HEK293T (cell line): Measurements from ENCODE around the gene ADGRB2.

Source experiments
- CTCF ChIA-PET: fragments of 350-600 bp; formaldehyde crosslinking; extraction: SDS; loops from one replicate; lab custom pipeline; 2021; ENCODE audit warnings: antibody characterized with exemption, inconsistent platforms; lab: Yijun Ruan, JAX
- POLR2A ChIA-PET: fragments of 350-600 bp; formaldehyde crosslinking; extraction: SDS; loops from one replicate; lab custom pipeline; 2020; ENCODE audit warnings: antibody characterized with exemption, inconsistent platforms; lab: Yijun Ruan, JAX
- DNase-seq: peaks from one replicate; pipeline ENCODE4 v3.0.0; 2012; ENCODE audit warnings: mixed read lengths; ENCODE audit errors: extremely low spot score
- ARNT ChIP-seq: fragments of 450-650 bp; IDR thresholded peaks from 2 replicates; pipeline ENCODE4 v1.6.1; 2017; ENCODE audit warnings: mild to moderate bottlenecking
- BHLHE40 ChIP-seq: fragments of 450-650 bp; IDR thresholded peaks from 2 replicates; pipeline ENCODE4 v1.6.1; 2016; ENCODE audit warnings: mild to moderate bottlenecking, moderate library complexity, borderline replicate concordance
- CTBP1 ChIP-seq: fragments of 450-650 bp; IDR thresholded peaks from 2 replicates; pipeline ENCODE4 v1.6.1; 2016; ENCODE audit warnings: borderline replicate concordance
- ELF4 ChIP-seq: fragments of 450-650 bp; IDR thresholded peaks from 2 replicates; pipeline ENCODE4 v1.6.1; 2017; ENCODE audit warnings: antibody characterized with exemption
- FOXA1 ChIP-seq: fragments of 450-650 bp; IDR thresholded peaks from 2 replicates; pipeline ENCODE4 v1.6.1; 2016; ENCODE audit warnings: mild to moderate bottlenecking
- FOXK2 ChIP-seq: fragments of 450-650 bp; IDR thresholded peaks from 2 replicates; pipeline ENCODE4 v1.6.1; 2016; ENCODE audit warnings: mild to moderate bottlenecking
- FOXM1 ChIP-seq: fragments of 450-650 bp; IDR thresholded peaks from 2 replicates; pipeline ENCODE4 v1.6.1; 2017; ENCODE audit warnings: mild to moderate bottlenecking, borderline replicate concordance
- HDGF ChIP-seq: fragments of 450-650 bp; IDR thresholded peaks from 2 replicates; pipeline ENCODE4 v1.6.1; 2017; ENCODE audit warnings: antibody characterized with exemption, borderline replicate concordance
- L3MBTL2 ChIP-seq: fragments of 450-650 bp; conservative IDR thresholded peaks from 2 replicates; pipeline ENCODE4 v1.6.1; 2016; ENCODE audit warnings: mild to moderate bottlenecking
- LEF1 ChIP-seq: fragments of 450-650 bp; IDR thresholded peaks from 2 replicates; pipeline ENCODE4 v1.6.1; 2017; ENCODE audit warnings: mild to moderate bottlenecking, borderline replicate concordance
- NFRKB ChIP-seq: fragments of 450-650 bp; IDR thresholded peaks from 2 replicates; pipeline ENCODE4 v1.6.1; 2016; ENCODE audit warnings: mild to moderate bottlenecking, moderate library complexity
- SP1 ChIP-seq: fragments of 450-650 bp; IDR thresholded peaks from 2 replicates; pipeline ENCODE4 v1.6.1; 2017
- SUZ12 ChIP-seq: fragments of 450-650 bp; IDR thresholded peaks from 2 replicates; pipeline ENCODE4 v1.6.1; 2016; ENCODE audit warnings: mild to moderate bottlenecking
- TARDBP ChIP-seq: fragments of 450-650 bp; IDR thresholded peaks from 2 replicates; pipeline ENCODE4 v1.6.1; 2016
- ZNF384 ChIP-seq: fragments of 450-650 bp; IDR thresholded peaks from 2 replicates; pipeline ENCODE4 v1.6.1; 2016
- TF ChIP-seq, protein P1 (sequence below): fragments of 450-650 bp; IDR thresholded peaks from 2 replicates; pipeline ENCODE4 v1.6.1; 2016

ADGRB2 gene

DNA sequence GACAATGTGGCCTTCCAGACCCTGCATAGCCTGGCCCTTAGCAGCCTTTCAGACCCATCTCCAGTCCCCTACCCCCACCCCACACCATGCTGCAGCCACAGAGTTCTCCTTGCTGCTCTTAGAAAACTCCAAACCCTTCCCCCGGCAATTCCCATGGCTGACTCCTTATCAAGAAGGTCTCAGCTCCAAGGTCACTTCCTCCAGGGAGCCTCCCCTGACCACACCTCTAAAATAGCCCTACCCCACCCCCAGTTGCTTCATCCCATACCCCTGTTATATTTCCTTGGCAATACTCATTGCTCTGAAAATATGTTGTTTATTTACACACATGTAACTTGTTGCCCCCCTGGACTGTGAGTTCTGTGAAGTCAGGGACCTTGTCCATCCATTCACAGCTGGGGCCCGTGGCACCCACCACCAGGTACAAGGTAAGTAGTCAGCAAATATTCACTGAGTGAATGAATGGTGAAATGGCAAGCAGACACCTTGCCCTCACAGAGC, 4.3 kb upstream of the ADGRB2 start:
- DNase-seq = no peak
- ChIA-PET CTCF (interaction anchor here (1.0 kb wide), 1 partner anchor 23 kb away, joined by 4 read pairs; no protein-coding TSS in a partner anchor), POLR2A (no interaction called here)
- TF ChIP-seq FOXK2 (no peak), SUZ12 (no peak)
- TF ChIP-seq, protein P1, sequence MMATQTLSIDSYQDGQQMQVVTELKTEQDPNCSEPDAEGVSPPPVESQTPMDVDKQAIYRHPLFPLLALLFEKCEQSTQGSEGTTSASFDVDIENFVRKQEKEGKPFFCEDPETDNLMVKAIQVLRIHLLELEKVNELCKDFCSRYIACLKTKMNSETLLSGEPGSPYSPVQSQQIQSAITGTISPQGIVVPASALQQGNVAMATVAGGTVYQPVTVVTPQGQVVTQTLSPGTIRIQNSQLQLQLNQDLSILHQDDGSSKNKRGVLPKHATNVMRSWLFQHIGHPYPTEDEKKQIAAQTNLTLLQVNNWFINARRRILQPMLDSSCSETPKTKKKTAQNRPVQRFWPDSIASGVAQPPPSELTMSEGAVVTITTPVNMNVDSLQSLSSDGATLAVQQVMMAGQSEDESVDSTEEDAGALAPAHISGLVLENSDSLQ = no peak

DNA sequence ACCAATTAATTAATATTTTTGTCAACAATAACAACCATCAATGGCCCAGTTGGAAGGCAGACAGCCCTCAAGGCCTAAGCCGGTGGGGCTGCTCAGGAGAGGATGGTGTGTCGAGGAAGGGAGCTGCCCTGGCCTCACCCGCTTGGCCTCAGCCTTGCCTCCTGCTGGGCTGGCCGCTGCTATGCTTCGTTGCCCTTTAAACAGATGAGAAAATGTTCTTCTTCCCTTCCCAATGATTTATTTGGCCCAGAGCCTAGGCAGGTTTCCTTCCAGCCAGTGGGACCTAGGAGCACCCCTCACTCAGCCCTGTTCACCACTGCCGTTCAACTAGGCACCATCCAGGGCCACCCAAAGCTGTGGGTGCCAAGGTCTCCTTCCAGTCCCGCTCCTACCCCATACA, 3.1 kb upstream of the ADGRB2 start:
- ChIA-PET POLR2A (no interaction called here), CTCF (interaction anchor here (1.3 kb wide), 1 partner anchor 197 kb away, joined by 3 read pairs; no protein-coding TSS in a partner anchor)
- TF ChIP-seq SUZ12 (no peak), TARDBP (no peak), ELF4 (no peak), ARNT (no peak), CTBP1 (no peak), FOXA1 (no peak), FOXK2 (no peak), HDGF (no peak), LEF1 (no peak), NFRKB (no peak), FOXM1 (no peak), ZNF384 (no peak)
- TF ChIP-seq, protein P1 = no peak
- no peak for DNase-seq

DNA sequence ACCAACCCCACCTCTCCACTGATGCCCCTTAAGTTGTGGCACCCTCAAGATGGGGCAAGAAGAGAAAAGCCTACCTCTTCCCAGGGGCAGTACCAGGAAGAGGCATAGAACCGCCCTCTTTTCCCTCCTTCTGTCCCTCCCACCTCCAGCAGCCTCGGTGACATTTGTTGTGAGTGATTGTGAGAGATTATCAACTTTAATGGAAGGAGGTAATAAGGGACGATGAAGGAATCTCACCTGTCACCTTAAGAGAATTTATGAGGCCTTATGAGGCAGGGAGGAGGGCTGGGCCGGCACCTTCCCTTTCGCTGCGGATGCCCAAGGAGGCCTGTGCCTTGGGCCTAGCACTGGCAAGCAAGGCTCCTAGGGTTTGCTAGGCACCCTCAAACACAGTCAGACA, 1.4 kb upstream of the ADGRB2 start:
- ChIA-PET CTCF (interaction anchor here (3.2 kb wide), 1 partner anchor 24 kb away, joined by 17 read pairs; no protein-coding TSS in a partner anchor), POLR2A (no interaction called here)
- no peak for DNase-seq
- TF ChIP-seq FOXA1 = no peak
- TF ChIP-seq, protein P1 = peak; percentile 74

DNA sequence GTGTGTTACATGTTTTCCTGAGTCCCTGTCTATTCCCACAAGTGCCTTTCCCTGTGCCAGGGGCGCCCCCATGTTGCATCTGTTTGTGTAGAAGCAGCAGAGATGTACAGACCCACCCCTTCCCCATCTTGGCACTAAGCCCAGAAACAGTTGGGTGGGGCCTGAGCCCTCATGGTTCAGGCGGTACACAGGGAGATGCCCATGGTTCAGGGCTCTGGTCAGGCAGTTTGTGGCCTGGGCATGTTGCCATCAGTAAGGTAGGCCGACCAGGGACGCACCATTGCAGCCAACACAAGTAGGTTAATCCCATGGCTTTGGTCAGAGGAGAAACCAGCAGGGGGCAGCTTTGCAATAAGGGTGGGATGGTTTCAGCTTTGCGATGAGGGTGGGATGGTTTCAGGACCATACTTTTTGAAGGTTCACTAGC, 914 bp upstream of the ADGRB2 start:
- CTCF ChIA-PET = interaction anchor here (3.2 kb wide), 1 partner anchor 24 kb away, joined by 17 read pairs; no protein-coding TSS in a partner anchor
- no peak for TF ChIP-seq HDGF
- no peak for TF ChIP-seq NFRKB
- TF ChIP-seq TARDBP = no peak
- TF ChIP-seq ARNT = no peak
- no peak for TF ChIP-seq SUZ12
- TF ChIP-seq LEF1 = no peak
- no peak for TF ChIP-seq ELF4
- no peak for TF ChIP-seq BHLHE40
- TF ChIP-seq CTBP1 = no peak
- TF ChIP-seq FOXA1 = no peak
- DNase-seq = peak; percentile 52
- POLR2A ChIA-PET = no interaction called here

DNA sequence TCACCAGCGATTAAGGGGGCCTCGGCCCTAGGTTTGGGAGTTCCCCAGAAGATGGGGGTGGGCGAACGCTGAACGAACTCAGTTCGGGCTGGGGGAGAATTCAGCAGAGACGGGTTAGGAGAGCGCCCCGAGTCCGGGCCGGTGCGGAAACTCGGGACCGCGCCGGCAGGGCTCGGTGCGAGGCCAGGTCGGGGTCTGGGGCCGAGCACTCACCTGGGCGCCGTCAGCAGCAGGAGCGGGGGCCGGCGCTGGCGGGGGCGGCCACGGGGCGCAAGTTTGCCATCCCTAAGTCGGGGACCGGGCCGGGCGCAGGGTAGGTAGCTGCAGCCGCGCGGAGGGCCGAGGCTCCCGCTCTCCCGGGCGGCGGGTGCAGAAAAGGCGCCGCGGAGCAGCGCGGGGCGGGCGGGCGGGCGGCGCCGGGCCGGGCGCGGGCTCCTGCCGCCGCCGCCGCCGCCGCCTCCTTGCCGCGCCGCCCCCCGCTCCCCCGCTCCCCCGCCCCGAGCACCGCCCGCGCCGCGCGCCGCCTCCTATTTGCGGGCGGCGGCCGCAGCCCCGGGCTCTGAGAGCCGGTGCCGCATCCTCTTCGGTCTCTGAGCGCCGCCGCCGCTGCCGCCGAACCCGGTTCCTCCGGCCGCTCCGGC, 349 bp downstream of the ADGRB2 start:
- CTCF ChIA-PET = interaction anchor here (0.6 to 3.2 kb wide), 8 partner anchors 18 to 299 kb away, joined by 3 to 17 read pairs (median 3); no protein-coding TSS in a partner anchor
- no peak for DNase-seq
- TF ChIP-seq, protein P1 = no peak
- TF ChIP-seq SUZ12 (no peak), ZNF384 (no peak), TARDBP (no peak), BHLHE40 (no peak), SP1 (no peak), L3MBTL2 (no peak), FOXM1 (no peak), FOXK2 (no peak), ELF4 (no peak), FOXA1 (no peak)
- POLR2A ChIA-PET = no interaction called here
